BLaER1 (cell line): ENCODE measurements around the gene MOB3B.
"Not testable (repeated sequence)": the region's sequence is repeated elsewhere in the genome, so short reads cannot be mapped to it uniquely, and the experiment has no call there.

Experiments used
- H3K27ac ChIP-seq: shearing (Covaris generic); formaldehyde crosslinking; 2 replicates; pipeline ENCODE4 v1.8.1; 2022
- H3K27me3 ChIP-seq: shearing (Covaris generic); formaldehyde crosslinking; 2 replicates; pipeline ENCODE4 v1.8.1; 2022
- H3K36me3 ChIP-seq: shearing (Covaris generic); formaldehyde crosslinking; 2 replicates; pipeline ENCODE4 v1.8.1; 2022
- H3K4me1 ChIP-seq: shearing (Covaris generic); formaldehyde crosslinking; 2 replicates; pipeline ENCODE4 v1.8.1; 2022
- H3K4me2 ChIP-seq: shearing (Covaris generic); formaldehyde crosslinking; 2 replicates; pipeline ENCODE4 v1.8.1; 2022
- H3K4me3 ChIP-seq: shearing (Covaris generic); formaldehyde crosslinking; 2 replicates; pipeline ENCODE4 v1.8.1; 2022
- H3K9ac ChIP-seq: shearing (Covaris generic); formaldehyde crosslinking; 2 replicates; pipeline ENCODE4 v1.8.1; 2022
- H3K9me3 ChIP-seq: shearing (Covaris generic); formaldehyde crosslinking; 2 replicates; pipeline ENCODE4 v1.8.1; 2022
- H4K20me1 ChIP-seq: shearing (Covaris generic); formaldehyde crosslinking; 2 replicates; pipeline ENCODE4 v1.8.1; 2022
- Cebpa-rat ChIP-seq: shearing (Covaris generic); IDR thresholded peaks from 2 replicates; pipeline ENCODE4 v1.8.1; 2022

Gene MOB3B

DNA sequence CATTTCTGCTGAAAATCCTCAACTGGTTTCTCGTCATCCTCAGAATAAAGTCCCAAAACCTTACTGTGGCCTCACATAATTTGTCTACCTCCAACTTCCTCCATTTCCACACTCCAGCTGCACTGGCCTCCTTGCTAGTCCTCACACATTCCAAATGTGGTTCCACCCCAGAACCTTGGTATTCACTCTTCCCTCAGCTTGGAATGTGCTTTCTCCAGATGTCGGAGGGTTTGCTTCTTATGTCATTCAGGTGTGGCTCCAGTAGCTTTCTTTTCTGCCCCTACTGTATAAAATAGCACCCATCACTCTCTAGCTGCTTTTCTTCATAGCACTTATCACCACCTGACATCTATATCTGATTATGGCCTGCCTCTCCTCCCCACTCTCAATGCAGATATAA is 108.0 kb downstream of the MOB3B start:
- H3K36me3 ChIP-seq, result no peaks in the 10 kb centered on the region
- H3K4me3 ChIP-seq, result no peak overlapping the region
- H3K9me3 ChIP-seq, result peaks cover 9% of the 10 kb centered on the region; the same call in 1 of the 2 replicates
- no peak overlapping the region for H3K9ac ChIP-seq
- TF ChIP-seq Cebpa-rat, result no peak
- H3K4me1 ChIP-seq, result no peaks in the 10 kb centered on the region
- H4K20me1 ChIP-seq, result no peaks in the 10 kb centered on the region
- H3K27ac ChIP-seq, result no peak overlapping the region
- H3K27me3 ChIP-seq, result no peaks in the 10 kb centered on the region
- no peak overlapping the region for H3K4me2 ChIP-seq

DNA sequence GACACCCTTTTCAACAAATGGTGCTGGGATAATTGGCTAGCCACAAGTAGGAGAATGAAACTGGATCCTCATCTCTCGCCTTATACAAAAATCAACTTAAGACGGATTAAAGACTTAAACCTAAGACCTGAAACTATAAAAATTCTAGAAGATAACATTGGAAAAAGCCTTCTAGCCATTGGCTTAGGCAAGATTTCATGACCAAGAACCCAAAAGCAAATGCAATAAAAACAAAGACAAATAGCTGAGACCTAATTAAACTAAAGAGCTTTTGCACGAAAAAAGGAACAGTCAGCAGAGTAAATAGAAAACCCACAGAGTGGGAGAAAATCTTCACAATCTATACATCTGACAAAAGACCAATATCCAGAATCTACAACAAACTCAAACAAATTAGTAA is 110.1 kb downstream of the MOB3B start:
- not testable (repeated sequence) for H3K9me3 ChIP-seq, H3K4me2 ChIP-seq

DNA sequence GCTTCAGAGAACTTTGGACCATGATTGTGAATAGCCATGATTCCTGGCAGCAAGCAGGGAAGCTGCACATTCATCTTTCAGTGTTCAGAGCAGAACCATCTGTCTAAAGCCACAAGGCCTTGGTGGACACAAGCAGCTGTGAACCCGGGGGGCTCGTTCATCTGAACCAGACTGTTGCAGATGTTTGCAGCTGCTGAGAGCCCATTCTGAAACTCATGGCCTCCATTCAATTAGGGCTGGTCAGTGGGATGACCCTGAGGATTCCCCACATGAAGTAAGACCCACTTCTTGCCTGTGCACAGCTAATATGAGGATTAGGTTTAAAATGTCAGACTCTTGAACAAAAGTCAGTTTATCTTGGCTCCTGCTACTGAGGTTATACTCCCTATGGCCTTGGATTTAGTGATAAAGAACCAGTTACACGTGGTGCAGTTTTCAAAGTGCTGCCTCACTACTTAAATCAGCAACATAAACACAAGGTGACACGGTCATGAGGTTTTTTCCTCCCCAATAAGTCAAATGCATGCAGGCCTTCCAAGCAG is 115.3 kb downstream of the MOB3B start:
- H4K20me1 ChIP-seq, result no peaks in the 10 kb centered on the region
- no peak overlapping the region for H3K27ac ChIP-seq
- H3K4me1 ChIP-seq, result peaks cover 33% of the 10 kb centered on the region
- no peak overlapping the region for H3K4me3 ChIP-seq
- TF ChIP-seq Cebpa-rat, result no peak
- no peaks in the 10 kb centered on the region for H3K27me3 ChIP-seq
- H3K4me2 ChIP-seq, result peak overlapping the region; percentile 63
- H3K9ac ChIP-seq, result no peak overlapping the region
- H3K36me3 ChIP-seq, result no peaks in the 10 kb centered on the region
- H3K9me3 ChIP-seq, result peaks cover 5% of the 10 kb centered on the region; the same call in 1 of the 2 replicates

More for the DNA sequence above, 110.1 kb downstream of the MOB3B start:
- not testable (repeated sequence) for H3K9ac ChIP-seq, H3K4me3 ChIP-seq, H3K27me3 ChIP-seq, H3K27ac ChIP-seq, H4K20me1 ChIP-seq, H3K36me3 ChIP-seq
- peaks cover 13% of the 10 kb centered on the region for H3K4me1 ChIP-seq

DNA sequence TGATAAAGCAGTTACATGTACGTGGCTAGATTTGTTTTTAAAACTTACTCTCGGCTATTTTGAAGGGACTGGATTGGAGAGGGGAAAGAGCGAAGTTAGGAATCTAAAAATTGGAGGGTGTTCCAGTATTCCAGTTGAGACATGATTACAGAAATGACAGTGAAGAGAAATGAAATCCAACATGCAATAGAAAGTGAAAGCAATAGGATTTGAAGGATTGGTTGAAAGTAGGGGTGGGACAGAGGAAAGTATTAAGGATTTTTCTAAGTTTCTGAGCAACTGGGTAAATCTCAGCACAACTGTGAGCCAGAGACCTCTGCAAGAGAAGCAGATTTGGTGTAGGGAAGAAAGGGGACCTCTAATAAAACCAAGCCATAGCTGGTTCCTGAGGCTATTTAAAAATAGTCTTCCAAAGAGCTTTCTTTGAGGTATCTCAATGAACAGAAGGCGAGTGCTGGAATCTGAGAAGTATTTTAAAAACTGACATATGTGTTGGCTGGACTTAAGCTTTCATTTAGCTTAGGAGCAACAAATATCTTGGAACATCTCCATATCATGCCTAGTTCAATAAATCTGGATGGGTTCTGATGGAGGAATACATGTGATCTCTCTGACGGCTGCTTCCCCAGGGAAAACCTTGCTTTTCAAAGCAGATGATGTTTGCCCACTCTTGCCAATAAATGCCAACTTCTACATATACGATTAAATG is 115.9 kb downstream of the MOB3B start:
- no peaks in the 10 kb centered on the region for H3K36me3 ChIP-seq
- H3K4me2 ChIP-seq, result peak overlapping the region; percentile 63
- no peaks in the 10 kb centered on the region for H3K27me3 ChIP-seq
- H3K9me3 ChIP-seq, result no peaks in the 10 kb centered on the region; the same call in 1 of the 2 replicates
- H4K20me1 ChIP-seq, result no peaks in the 10 kb centered on the region
- peaks cover 33% of the 10 kb centered on the region for H3K4me1 ChIP-seq
- TF ChIP-seq Cebpa-rat, result no peak
- H3K4me3 ChIP-seq, result no peak overlapping the region
- no peak overlapping the region for H3K9ac ChIP-seq
- no peak overlapping the region for H3K27ac ChIP-seq

DNA sequence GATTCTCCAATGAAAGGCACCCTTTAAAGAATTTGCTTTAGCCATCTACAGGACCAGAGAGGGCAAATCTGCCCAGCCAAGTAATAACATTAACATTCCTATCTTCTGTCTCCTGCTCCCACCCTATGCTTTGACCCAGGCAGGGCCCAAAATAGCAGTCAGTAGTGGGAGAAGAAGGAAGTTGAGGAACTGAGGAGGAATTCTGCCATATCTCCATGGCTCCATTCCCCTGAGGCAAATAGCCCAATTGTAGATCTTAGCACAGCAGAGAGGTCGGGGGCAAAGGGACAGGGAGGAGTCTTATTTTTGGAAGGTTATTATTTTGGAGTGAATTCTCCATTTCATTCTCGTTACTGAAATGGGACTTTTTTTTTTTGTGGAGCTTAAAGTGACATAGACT is 116.7 kb downstream of the MOB3B start:
- no peaks in the 10 kb centered on the region for H3K36me3 ChIP-seq
- H3K9me3 ChIP-seq, result no peaks in the 10 kb centered on the region; the same call in 1 of the 2 replicates
- no peaks in the 10 kb centered on the region for H3K27me3 ChIP-seq
- H4K20me1 ChIP-seq, result no peaks in the 10 kb centered on the region
- no peak overlapping the region for H3K4me3 ChIP-seq
- H3K4me2 ChIP-seq, result peak overlapping the region; percentile 63
- TF ChIP-seq Cebpa-rat, result no peak
- peaks cover 33% of the 10 kb centered on the region for H3K4me1 ChIP-seq
- H3K9ac ChIP-seq, result no peak overlapping the region
- no peak overlapping the region for H3K27ac ChIP-seq

DNA sequence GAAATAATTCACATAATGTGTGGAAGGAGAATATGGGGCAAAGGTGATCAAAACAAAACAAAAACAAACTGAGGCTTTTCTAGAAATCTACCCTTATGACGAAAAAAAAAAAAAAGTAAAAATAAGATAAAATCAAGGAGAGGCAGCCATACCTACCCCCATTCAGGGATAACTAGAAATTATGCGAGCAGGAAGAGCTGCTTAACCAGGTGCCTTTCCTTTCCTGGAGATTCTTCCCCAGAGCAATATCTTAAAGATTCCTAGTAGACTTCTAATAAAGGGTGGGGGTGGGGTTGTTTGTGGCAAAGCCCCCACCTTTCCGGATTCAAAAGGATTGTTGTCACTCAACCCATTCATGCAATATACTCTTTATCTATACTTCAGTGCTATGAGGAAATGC is 117.5 kb downstream of the MOB3B start:
- Histone ChIP-seq H3K27ac (no peak overlapping the region), H3K9me3 (peaks cover under 1% of the 10 kb centered on the region; the same call in 1 of the 2 replicates), H4K20me1 (no peaks in the 10 kb centered on the region), H3K4me3 (no peak overlapping the region), H3K4me2 (no peak overlapping the region), H3K9ac (no peak overlapping the region), H3K27me3 (no peaks in the 10 kb centered on the region), H3K36me3 (no peaks in the 10 kb centered on the region), H3K4me1 (peaks cover 33% of the 10 kb centered on the region)
- TF ChIP-seq Cebpa-rat, result no peak

DNA sequence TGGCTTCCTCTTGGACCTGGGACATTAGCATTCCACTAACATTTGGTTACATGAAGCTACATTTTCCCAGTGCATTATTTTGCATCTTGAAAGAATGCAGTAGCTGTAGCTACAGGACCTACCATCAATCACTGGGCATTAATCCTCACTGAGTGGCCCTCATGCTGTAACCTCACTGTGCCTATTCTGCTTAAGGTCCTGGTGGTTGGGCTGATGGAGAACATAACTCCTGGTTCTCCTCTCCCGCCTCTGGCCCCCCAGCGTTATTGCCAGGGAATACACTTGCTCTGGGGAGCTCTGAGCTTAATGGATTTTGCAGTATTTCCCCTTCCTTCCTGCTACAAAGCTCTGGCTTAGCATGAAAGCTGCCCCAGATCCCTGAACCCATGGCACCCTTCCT is 121.1 kb downstream of the MOB3B start:
- no peak for TF ChIP-seq Cebpa-rat
- peaks cover 10% of the 10 kb centered on the region for H3K4me1 ChIP-seq
- H3K27me3 ChIP-seq, result no peaks in the 10 kb centered on the region
- peaks cover 10% of the 10 kb centered on the region for H3K9me3 ChIP-seq
- no peaks in the 10 kb centered on the region for H3K36me3 ChIP-seq
- H3K27ac ChIP-seq, result no peak overlapping the region
- H3K4me2 ChIP-seq, result no peak overlapping the region
- no peaks in the 10 kb centered on the region for H4K20me1 ChIP-seq
- H3K4me3 ChIP-seq, result no peak overlapping the region
- H3K9ac ChIP-seq, result no peak overlapping the region

DNA sequence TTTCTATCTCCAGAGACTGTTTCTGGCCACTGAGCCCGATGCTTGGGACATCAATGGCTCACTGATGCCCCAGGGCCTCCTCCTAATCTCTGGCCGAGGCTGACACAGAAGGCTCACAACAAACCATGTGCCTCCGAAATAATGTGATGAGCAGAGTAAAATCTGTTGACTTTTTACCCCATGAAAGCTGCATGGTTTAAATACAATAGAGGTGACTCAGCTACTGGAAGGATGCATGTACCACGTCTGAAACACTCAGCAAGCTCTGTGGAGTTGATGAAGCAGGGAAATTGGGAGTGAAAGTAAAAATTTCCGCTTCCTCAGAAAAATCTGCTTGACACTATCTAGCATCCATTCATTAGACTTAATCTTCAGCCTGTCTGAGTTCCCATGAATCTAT is 121.6 kb downstream of the MOB3B start:
- Histone ChIP-seq H3K4me2 (no peak overlapping the region), H3K27ac (no peak overlapping the region), H3K4me3 (no peak overlapping the region), H4K20me1 (no peaks in the 10 kb centered on the region), H3K4me1 (peaks cover 5% of the 10 kb centered on the region), H3K9ac (no peak overlapping the region), H3K36me3 (no peaks in the 10 kb centered on the region), H3K9me3 (peaks cover 10% of the 10 kb centered on the region), H3K27me3 (no peaks in the 10 kb centered on the region)
- TF ChIP-seq Cebpa-rat, result no peak

DNA sequence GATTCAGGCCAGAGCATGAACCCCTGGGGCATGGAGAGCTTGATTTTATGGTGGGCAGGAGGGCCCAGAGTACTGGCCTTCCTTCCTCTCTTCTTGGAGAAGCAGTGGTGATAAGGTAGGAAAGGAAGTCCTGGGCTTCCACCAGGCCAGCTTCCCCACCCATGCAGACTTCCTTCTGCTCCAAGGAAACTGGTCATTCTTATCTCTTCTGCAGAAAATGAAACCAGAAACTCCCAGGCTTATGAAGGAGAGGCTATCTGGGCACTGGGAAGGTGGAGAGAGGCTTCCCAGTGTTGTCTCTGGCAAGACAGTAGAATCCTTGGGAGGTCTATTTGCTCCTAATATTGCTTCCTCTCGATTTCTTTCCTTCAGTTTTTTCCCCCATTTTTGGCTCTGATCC is 122.1 kb downstream of the MOB3B start:
- Histone ChIP-seq H3K4me3 (no peak overlapping the region), H3K36me3 (no peaks in the 10 kb centered on the region), H3K9ac (no peak overlapping the region), H3K9me3 (peaks cover 10% of the 10 kb centered on the region), H3K27me3 (no peaks in the 10 kb centered on the region), H3K4me1 (no peaks in the 10 kb centered on the region), H4K20me1 (no peaks in the 10 kb centered on the region), H3K4me2 (no peak overlapping the region), H3K27ac (no peak overlapping the region)
- no peak for TF ChIP-seq Cebpa-rat

DNA sequence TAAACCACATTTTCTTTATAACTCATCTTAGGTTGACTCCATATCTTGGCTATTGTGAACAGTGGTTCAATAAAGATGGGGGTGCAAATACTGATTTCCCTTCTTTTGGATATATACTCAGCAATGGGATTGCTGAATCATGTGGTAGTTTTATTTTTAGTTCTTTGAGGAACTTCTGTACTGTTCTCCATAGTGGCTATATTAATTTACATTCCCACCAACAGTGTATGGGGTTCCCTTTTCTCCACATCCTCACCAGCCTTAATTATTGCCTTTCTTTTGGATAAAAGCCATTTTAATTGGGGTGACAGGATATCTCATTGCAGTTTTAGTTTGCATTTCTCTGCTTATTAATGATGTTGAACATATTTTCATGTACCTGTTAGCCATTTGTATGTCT is 125.0 kb downstream of the MOB3B start:
- no peaks in the 10 kb centered on the region for H3K27me3 ChIP-seq
- no peak for TF ChIP-seq Cebpa-rat

More for the DNA sequence above, 125.0 kb downstream of the MOB3B start:
- Histone ChIP-seq H3K9ac (no peak overlapping the region), H3K9me3 (peaks cover 10% of the 10 kb centered on the region), H3K4me3 (no peak overlapping the region), H3K36me3 (no peaks in the 10 kb centered on the region), H3K4me2 (no peak overlapping the region), H3K4me1 (0 out of 2 replicates have a peak, but pooled peaks cover 6% of the 10 kb centered on the region), H3K27ac (no peak overlapping the region), H4K20me1 (no peaks in the 10 kb centered on the region)
